ENCODE measurements around the gene NELFE.
"Not testable (repeated sequence)": the region's sequence is repeated elsewhere in the genome, so short reads cannot be mapped to it uniquely, and the experiment has no call there.

NELFE gene

GRCh38 chr6:31927242-31927862, 31.4 kb downstream of the NELFE start, which contains the start of gene C2:
Gene C2 (plus strand): TSS chr6:31927717. CDS start chr6:31927753, 36 bp downstream.
- no peak for DNase-seq
- TF ChIP-seq GATA1 (IDR thresholded peaks at IDR 0.05; ENCODE audit: low read depth, low read length) (no peak), POLR2A (IDR thresholded peaks at IDR 0.05; ENCODE audit: low read length) (no peak)

GRCh38 chr6:31922942-31923341, 35.8 kb downstream of the NELFE start:
- TF ChIP-seq POLR2A (IDR thresholded peaks at IDR 0.05; ENCODE audit: low read length) (no peak), GATA1 (IDR thresholded peaks at IDR 0.05; ENCODE audit: low read depth, low read length) (no peak)
- peak; percentile 13 to 40 for DNase-seq

GRCh38 chr6:31920811-31921210, 38.0 kb downstream of the NELFE start:
- no peak for TF ChIP-seq POLR2A (IDR thresholded peaks at IDR 0.05; ENCODE audit: low read length)
- TF ChIP-seq GATA1 (IDR thresholded peaks at IDR 0.05; ENCODE audit: low read depth, low read length) = no peak
- DNase-seq = no peak

GRCh38 chr6:31919624-31920303, 39.0 kb downstream of the NELFE start:
- TF ChIP-seq POLR2A (IDR thresholded peaks at IDR 0.05; ENCODE audit: low read length) (no peak), GATA1 (IDR thresholded peaks at IDR 0.05; ENCODE audit: low read depth, low read length) (no peak)
- no peak for DNase-seq

- TF ChIP-seq GATA1 (IDR thresholded peaks at IDR 0.05; ENCODE audit: low read depth, low read length) (no peak), POLR2A (IDR thresholded peaks at IDR 0.05; ENCODE audit: low read length) (no peak)
- DNase-seq = no peak
Observed at GRCh38 chr6:31918069-31918720, 40.6 kb downstream of the NELFE start.

GRCh38 chr6:31915756-31916155, 43.0 kb downstream of the NELFE start:
- TF ChIP-seq GATA1 (IDR thresholded peaks at IDR 0.05; ENCODE audit: low read depth, low read length) (no peak), POLR2A (IDR thresholded peaks at IDR 0.05; ENCODE audit: low read length) (no peak)
- DNase-seq = no peak

- DNase-seq = no peak
- TF ChIP-seq GATA1 (IDR thresholded peaks at IDR 0.05; ENCODE audit: low read depth, low read length) = no peak
- no peak for TF ChIP-seq POLR2A (IDR thresholded peaks at IDR 0.05; ENCODE audit: low read length)
Observed at GRCh38 chr6:31915351-31915750, 43.4 kb downstream of the NELFE start.

- DNase-seq = no peak
- TF ChIP-seq GATA1 (IDR thresholded peaks at IDR 0.05; ENCODE audit: low read depth, low read length) = no peak
- TF ChIP-seq POLR2A (IDR thresholded peaks at IDR 0.05; ENCODE audit: low read length) = no peak
Observed at GRCh38 chr6:31911826-31912585, 46.8 kb downstream of the NELFE start.

GRCh38 chr6:31909298-31909697, 49.5 kb downstream of the NELFE start:
- not testable (repeated sequence) for DNase-seq

GRCh38 chr6:31908791-31909190, 50.0 kb downstream of the NELFE start:
- TF ChIP-seq POLR2A (IDR thresholded peaks at IDR 0.05; ENCODE audit: low read length) = no peak
- no peak for DNase-seq

GRCh38 chr6:31908255-31908654, 50.5 kb downstream of the NELFE start:
- not testable (repeated sequence) for DNase-seq

GRCh38 chr6:31907158-31907813, 51.5 kb downstream of the NELFE start:
- TF ChIP-seq POLR2A (IDR thresholded peaks at IDR 0.05; ENCODE audit: low read length) (no peak), GATA1 (IDR thresholded peaks at IDR 0.05; ENCODE audit: low read depth, low read length) (no peak)
- DNase-seq = no peak

GRCh38 chr6:31906727-31907126, 52.0 kb downstream of the NELFE start:
- not testable (repeated sequence) for DNase-seq

GRCh38 chr6:31906122-31906521, 52.6 kb downstream of the NELFE start:
- TF ChIP-seq POLR2A (IDR thresholded peaks at IDR 0.05; ENCODE audit: low read length) = no peak
- no peak for TF ChIP-seq GATA1 (IDR thresholded peaks at IDR 0.05; ENCODE audit: low read depth, low read length)
- DNase-seq = no peak
